KMS-11 (cell line): Measurements from ENCODE around the gene TFR2.

Experiments
- H2AFZ ChIP-seq: fragments of 200-600 bp; sonication (generic); 2 replicates; pipeline ENCODE4 v1.6.1; 2016; ENCODE audit warnings: antibody characterized with exemption, mixed run types, low read depth
- H3K27ac ChIP-seq: fragments of 200-600 bp; sonication (generic); 2 replicates; pipeline ENCODE4 v1.6.1; 2016; ENCODE audit warnings: mild to moderate bottlenecking, mixed run types
- H3K27me3 ChIP-seq: fragments of 200-600 bp; sonication (generic); 2 replicates; pipeline ENCODE4 v1.6.1; 2017; ENCODE audit warnings: mild to moderate bottlenecking, low read depth, mixed run types, moderate library complexity; ENCODE audit not compliant: insufficient read depth
- H3K36me3 ChIP-seq: fragments of 200-600 bp; sonication (generic); 2 replicates; pipeline ENCODE4 v1.6.1; 2017; ENCODE audit warnings: mild to moderate bottlenecking, mixed run types; ENCODE audit not compliant: insufficient read depth
- H3K4me1 ChIP-seq: fragments of 200-600 bp; sonication (generic); 2 replicates; pipeline ENCODE4 v1.6.1; 2016; ENCODE audit warnings: mild to moderate bottlenecking, low read depth, mixed run types; ENCODE audit not compliant: poor library complexity, severe bottlenecking
- H3K4me2 ChIP-seq: fragments of 200-600 bp; sonication (generic); 2 replicates; pipeline ENCODE4 v1.7.0; 2016; ENCODE audit warnings: mild to moderate bottlenecking, mixed run types
- H3K4me3 ChIP-seq: fragments of 200-600 bp; sonication (generic); IDR thresholded peaks from 2 replicates; pipeline ENCODE4 v1.6.1; 2017; ENCODE audit warnings: low read depth, low read length, mixed read lengths; ENCODE audit not compliant: insufficient read depth
- H3K79me2 ChIP-seq: fragments of 200-600 bp; sonication (generic); 2 replicates; pipeline ENCODE4 v1.6.1; 2016; ENCODE audit warnings: low read depth, mixed run types; ENCODE audit not compliant: insufficient read depth
- H3K9ac ChIP-seq: fragments of 200-600 bp; sonication (generic); 2 replicates; pipeline ENCODE4 v1.6.1; 2016; ENCODE audit warnings: mild to moderate bottlenecking, mixed run types
- H4K20me1 ChIP-seq: fragments of 200-600 bp; sonication (generic); 2 replicates; pipeline ENCODE4 v1.6.1; 2016; ENCODE audit warnings: mild to moderate bottlenecking, mixed run types; ENCODE audit not compliant: insufficient read depth
- CTCF ChIP-seq: fragments of 200-600 bp; sonication (generic); conservative IDR thresholded peaks from 2 replicates; pipeline ENCODE4 v1.6.1; 2017; ENCODE audit warnings: low read depth, mild to moderate bottlenecking, antibody characterized with exemption, low read length, moderate library complexity, mixed read lengths

The TFR2 gene

GRCh38 chr7:100611983-100612729, 29.2 kb downstream of the TFR2 start, which contains the start of gene MOSPD3:
MOSPD3 (plus strand) TSS chr7:100612540; CDS start chr7:100612792, 252 bp downstream.
- peak within 1 kb of the TSS; percentile 54 for H3K4me3 ChIP-seq

DNA sequence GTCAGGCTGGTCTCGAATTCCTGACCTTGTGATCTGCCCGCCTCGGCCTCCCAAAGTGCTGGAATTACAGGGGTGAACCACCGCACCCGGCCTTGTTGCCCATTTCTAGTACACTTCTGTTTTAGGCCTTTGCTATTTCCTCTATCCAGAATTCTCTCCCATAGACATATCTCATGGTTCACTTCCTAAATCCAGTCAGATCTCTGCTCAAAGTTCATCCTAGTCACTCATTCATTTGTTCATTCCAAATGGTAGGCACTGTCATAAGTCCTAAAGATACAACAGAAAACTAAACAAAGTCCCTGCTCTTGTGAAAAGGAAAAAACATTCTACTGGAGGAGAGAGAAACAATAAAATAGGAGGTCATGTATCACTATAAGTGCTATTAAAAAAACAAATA, 31.4 kb downstream of the TFR2 start:
- Histone ChIP-seq H3K4me2 (no peak overlapping the region), H4K20me1 (no peaks in the 10 kb centered on the region), H3K4me3 (no peak overlapping the region), H3K4me1 (peaks cover 8% of the 10 kb centered on the region), H2AFZ (no peak overlapping the region), H3K79me2 (no peaks in the 10 kb centered on the region), H3K36me3 (no peaks in the 10 kb centered on the region), H3K27me3 (peaks cover 14% of the 10 kb centered on the region; the same call in 1 of the 2 replicates), H3K27ac (no peak overlapping the region), H3K9ac (no peak overlapping the region)
- no peak for TF ChIP-seq CTCF

More at GRCh38 chr7:100611983-100612729, 29.2 kb downstream of the TFR2 start, which contains the start of gene MOSPD3:
- peaks cover 22% of the 10 kb centered on the region; the same call in 1 of the 2 replicates for H3K27me3 ChIP-seq
- 0 out of 2 replicates have a peak, but pooled peaks have one; percentile 11 for TF ChIP-seq CTCF
- H3K4me2 ChIP-seq: peak within 1 kb of the TSS; percentile 99
- peaks cover 5% of the 10 kb centered on the region for H3K4me1 ChIP-seq
- no peaks in the 10 kb centered on the region for H3K36me3 ChIP-seq
- no peaks in the 10 kb centered on the region for H4K20me1 ChIP-seq
- H2AFZ ChIP-seq: peak within 1 kb of the TSS; percentile 95
- peak within 1 kb of the TSS; percentile 56 for H3K27ac ChIP-seq
- no peaks in the 10 kb centered on the region for H3K79me2 ChIP-seq
- H3K9ac ChIP-seq: peak within 1 kb of the TSS; percentile 43; the same call in 1 of the 2 replicates

- H3K27ac ChIP-seq: no peak overlapping the region
- H3K36me3 ChIP-seq: no peaks in the 10 kb centered on the region
- no peaks in the 10 kb centered on the region for H4K20me1 ChIP-seq
- H3K4me3 ChIP-seq: no peak overlapping the region
- H3K79me2 ChIP-seq: no peaks in the 10 kb centered on the region
- peaks cover 15% of the 10 kb centered on the region; the same call in 1 of the 2 replicates for H3K27me3 ChIP-seq
- no peak for TF ChIP-seq CTCF
- H3K9ac ChIP-seq: no peak overlapping the region
- H3K4me1 ChIP-seq: peaks cover 11% of the 10 kb centered on the region
- no peak overlapping the region for H2AFZ ChIP-seq
- H3K4me2 ChIP-seq: no peak overlapping the region
Measured at GRCh38 chr7:100607111-100607510, 34.2 kb downstream of the TFR2 start.

GRCh38 chr7:100606313-100606712, 35.0 kb downstream of the TFR2 start:
- no peaks in the 10 kb centered on the region for H3K36me3 ChIP-seq
- H2AFZ ChIP-seq: no peak overlapping the region
- H3K4me2 ChIP-seq: no peak overlapping the region
- peaks cover 16% of the 10 kb centered on the region; the same call in 1 of the 2 replicates for H3K27me3 ChIP-seq
- no peak overlapping the region for H3K4me3 ChIP-seq
- H4K20me1 ChIP-seq: no peaks in the 10 kb centered on the region
- no peak for TF ChIP-seq CTCF
- peaks cover 11% of the 10 kb centered on the region for H3K4me1 ChIP-seq
- no peak overlapping the region for H3K27ac ChIP-seq
- no peak overlapping the region for H3K9ac ChIP-seq
- no peaks in the 10 kb centered on the region for H3K79me2 ChIP-seq
